ENCODE measurements around the gene KCNT2.

DNA sequence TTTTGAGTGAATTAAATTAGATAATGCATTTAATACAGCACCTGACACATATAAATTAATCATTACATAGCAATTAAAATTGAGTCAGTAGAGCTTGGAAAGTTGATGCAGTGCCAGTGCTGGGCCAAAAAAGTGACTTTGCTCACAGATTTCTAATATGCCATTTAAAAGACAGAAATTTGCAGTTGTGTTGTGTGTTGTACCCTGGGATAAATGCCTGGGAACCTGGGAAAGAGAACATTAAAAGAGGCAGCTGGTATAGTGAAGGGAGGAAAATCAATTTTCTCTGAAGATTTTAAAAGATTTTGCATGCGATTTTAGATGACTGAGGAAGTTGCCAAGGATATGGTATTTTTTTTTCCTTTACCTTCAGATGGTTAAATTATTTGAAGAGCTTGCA lies 32.7 kb upstream of the KCNT2 start:
- TF ChIP-seq, protein P1, sequence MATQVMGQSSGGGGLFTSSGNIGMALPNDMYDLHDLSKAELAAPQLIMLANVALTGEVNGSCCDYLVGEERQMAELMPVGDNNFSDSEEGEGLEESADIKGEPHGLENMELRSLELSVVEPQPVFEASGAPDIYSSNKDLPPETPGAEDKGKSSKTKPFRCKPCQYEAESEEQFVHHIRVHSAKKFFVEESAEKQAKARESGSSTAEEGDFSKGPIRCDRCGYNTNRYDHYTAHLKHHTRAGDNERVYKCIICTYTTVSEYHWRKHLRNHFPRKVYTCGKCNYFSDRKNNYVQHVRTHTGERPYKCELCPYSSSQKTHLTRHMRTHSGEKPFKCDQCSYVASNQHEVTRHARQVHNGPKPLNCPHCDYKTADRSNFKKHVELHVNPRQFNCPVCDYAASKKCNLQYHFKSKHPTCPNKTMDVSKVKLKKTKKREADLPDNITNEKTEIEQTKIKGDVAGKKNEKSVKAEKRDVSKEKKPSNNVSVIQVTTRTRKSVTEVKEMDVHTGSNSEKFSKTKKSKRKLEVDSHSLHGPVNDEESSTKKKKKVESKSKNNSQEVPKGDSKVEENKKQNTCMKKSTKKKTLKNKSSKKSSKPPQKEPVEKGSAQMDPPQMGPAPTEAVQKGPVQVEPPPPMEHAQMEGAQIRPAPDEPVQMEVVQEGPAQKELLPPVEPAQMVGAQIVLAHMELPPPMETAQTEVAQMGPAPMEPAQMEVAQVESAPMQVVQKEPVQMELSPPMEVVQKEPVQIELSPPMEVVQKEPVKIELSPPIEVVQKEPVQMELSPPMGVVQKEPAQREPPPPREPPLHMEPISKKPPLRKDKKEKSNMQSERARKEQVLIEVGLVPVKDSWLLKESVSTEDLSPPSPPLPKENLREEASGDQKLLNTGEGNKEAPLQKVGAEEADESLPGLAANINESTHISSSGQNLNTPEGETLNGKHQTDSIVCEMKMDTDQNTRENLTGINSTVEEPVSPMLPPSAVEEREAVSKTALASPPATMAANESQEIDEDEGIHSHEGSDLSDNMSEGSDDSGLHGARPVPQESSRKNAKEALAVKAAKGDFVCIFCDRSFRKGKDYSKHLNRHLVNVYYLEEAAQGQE (IDR thresholded peaks at IDR 0.05; ENCODE audit: borderline replicate concordance): no peak
- TF ChIP-seq, protein P2, sequence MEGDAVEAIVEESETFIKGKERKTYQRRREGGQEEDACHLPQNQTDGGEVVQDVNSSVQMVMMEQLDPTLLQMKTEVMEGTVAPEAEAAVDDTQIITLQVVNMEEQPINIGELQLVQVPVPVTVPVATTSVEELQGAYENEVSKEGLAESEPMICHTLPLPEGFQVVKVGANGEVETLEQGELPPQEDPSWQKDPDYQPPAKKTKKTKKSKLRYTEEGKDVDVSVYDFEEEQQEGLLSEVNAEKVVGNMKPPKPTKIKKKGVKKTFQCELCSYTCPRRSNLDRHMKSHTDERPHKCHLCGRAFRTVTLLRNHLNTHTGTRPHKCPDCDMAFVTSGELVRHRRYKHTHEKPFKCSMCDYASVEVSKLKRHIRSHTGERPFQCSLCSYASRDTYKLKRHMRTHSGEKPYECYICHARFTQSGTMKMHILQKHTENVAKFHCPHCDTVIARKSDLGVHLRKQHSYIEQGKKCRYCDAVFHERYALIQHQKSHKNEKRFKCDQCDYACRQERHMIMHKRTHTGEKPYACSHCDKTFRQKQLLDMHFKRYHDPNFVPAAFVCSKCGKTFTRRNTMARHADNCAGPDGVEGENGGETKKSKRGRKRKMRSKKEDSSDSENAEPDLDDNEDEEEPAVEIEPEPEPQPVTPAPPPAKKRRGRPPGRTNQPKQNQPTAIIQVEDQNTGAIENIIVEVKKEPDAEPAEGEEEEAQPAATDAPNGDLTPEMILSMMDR (IDR thresholded peaks at IDR 0.05; ENCODE audit: poor library complexity, severe bottlenecking): no peak
- TF ChIP-seq POLR2AphosphoS5 (IDR thresholded peaks at IDR 0.05) (no peak), RAD21 (conservative IDR thresholded peaks at IDR 0.05) (no peak)

Measured in neural cell (in vitro differentiated cells).